ENCODE results near the gene NME7. TPM values are rescaled to one million over a fixed set of nuclear protein-coding genes. Genes with fewer than 3 reads are reported as not detected.
"Not testable (repeated sequence)": the region's sequence is repeated elsewhere in the genome, so short reads cannot be mapped to it uniquely, and the experiment has no call there.

The NME7 gene
- total RNA-seq, 1 donor from 2014 or later = 18.6 TPM

GRCh38 chr1:169186106-169186505 is 181.5 kb downstream of the NME7 start:
- Mint-ChIP-seq H3K4me1 (ENCODE audit: low read depth, unreplicated experiment) (peaks cover 9% of the 10 kb centered on the region), H3K9me3 (ENCODE audit: unreplicated experiment) (no peaks in the 10 kb centered on the region), H3K36me3 (ENCODE audit: unreplicated experiment) (no peaks in the 10 kb centered on the region), H3K27ac (ENCODE audit: unreplicated experiment) (no peak overlapping the region), H3K27me3 (ENCODE audit: unreplicated experiment) (no peaks in the 10 kb centered on the region), H3K4me3 (ENCODE audit: unreplicated experiment) (no peak overlapping the region)
- DNase-seq = no peak
- no peak for TF ChIP-seq CTCF (IDR thresholded peaks at IDR 0.05; ENCODE audit: partially characterized antibody, unreplicated experiment)

GRCh38 chr1:169184812-169185211 is 182.8 kb downstream of the NME7 start:
- TF ChIP-seq CTCF (IDR thresholded peaks at IDR 0.05; ENCODE audit: partially characterized antibody, unreplicated experiment) = no peak
- DNase-seq = no peak
- no peak overlapping the region for H3K27ac Mint-ChIP-seq (ENCODE audit: unreplicated experiment)
- no peaks in the 10 kb centered on the region for H3K9me3 Mint-ChIP-seq (ENCODE audit: unreplicated experiment)
- no peaks in the 10 kb centered on the region for H3K36me3 Mint-ChIP-seq (ENCODE audit: unreplicated experiment)
- no peak overlapping the region for H3K4me3 Mint-ChIP-seq (ENCODE audit: unreplicated experiment)
- H3K27me3 Mint-ChIP-seq (ENCODE audit: unreplicated experiment) = no peaks in the 10 kb centered on the region
- H3K4me1 Mint-ChIP-seq (ENCODE audit: low read depth, unreplicated experiment) = peaks cover 9% of the 10 kb centered on the region

- TF ChIP-seq CTCF (IDR thresholded peaks at IDR 0.05; ENCODE audit: partially characterized antibody, unreplicated experiment) = no peak
- H3K36me3 Mint-ChIP-seq (ENCODE audit: unreplicated experiment) = no peaks in the 10 kb centered on the region
- no peaks in the 10 kb centered on the region for H3K4me1 Mint-ChIP-seq (ENCODE audit: low read depth, unreplicated experiment)
- no peak overlapping the region for H3K4me3 Mint-ChIP-seq (ENCODE audit: unreplicated experiment)
- no peak overlapping the region for H3K27ac Mint-ChIP-seq (ENCODE audit: unreplicated experiment)
- no peak for DNase-seq
- H3K9me3 Mint-ChIP-seq (ENCODE audit: unreplicated experiment) = no peaks in the 10 kb centered on the region
- no peaks in the 10 kb centered on the region for H3K27me3 Mint-ChIP-seq (ENCODE audit: unreplicated experiment)
Observed at GRCh38 chr1:169180174-169180573, 187.4 kb downstream of the NME7 start.

- H3K9me3 Mint-ChIP-seq (ENCODE audit: unreplicated experiment); H3K4me3 Mint-ChIP-seq (ENCODE audit: unreplicated experiment); H3K27ac Mint-ChIP-seq (ENCODE audit: unreplicated experiment); DNase-seq; H3K27me3 Mint-ChIP-seq (ENCODE audit: unreplicated experiment); H3K36me3 Mint-ChIP-seq (ENCODE audit: unreplicated experiment); H3K4me1 Mint-ChIP-seq (ENCODE audit: low read depth, unreplicated experiment): not testable (repeated sequence)
Observed at GRCh38 chr1:169179431-169179830, 188.2 kb downstream of the NME7 start.

- Mint-ChIP-seq H3K27ac (ENCODE audit: unreplicated experiment) (no peak overlapping the region), H3K36me3 (ENCODE audit: unreplicated experiment) (no peaks in the 10 kb centered on the region), H3K4me3 (ENCODE audit: unreplicated experiment) (no peak overlapping the region), H3K27me3 (ENCODE audit: unreplicated experiment) (no peaks in the 10 kb centered on the region), H3K9me3 (ENCODE audit: unreplicated experiment) (no peaks in the 10 kb centered on the region), H3K4me1 (ENCODE audit: low read depth, unreplicated experiment) (peaks cover 3% of the 10 kb centered on the region)
- DNase-seq = no peak
- no peak for TF ChIP-seq CTCF (IDR thresholded peaks at IDR 0.05; ENCODE audit: partially characterized antibody, unreplicated experiment)
Observed at GRCh38 chr1:169175461-169175860, 192.1 kb downstream of the NME7 start.

- H3K4me1 Mint-ChIP-seq (ENCODE audit: low read depth, unreplicated experiment) = no peaks in the 10 kb centered on the region
- no peak overlapping the region for H3K4me3 Mint-ChIP-seq (ENCODE audit: unreplicated experiment)
- no peaks in the 10 kb centered on the region for H3K27me3 Mint-ChIP-seq (ENCODE audit: unreplicated experiment)
- DNase-seq = no peak
- no peaks in the 10 kb centered on the region for H3K9me3 Mint-ChIP-seq (ENCODE audit: unreplicated experiment)
- no peak for TF ChIP-seq CTCF (IDR thresholded peaks at IDR 0.05; ENCODE audit: partially characterized antibody, unreplicated experiment)
- no peaks in the 10 kb centered on the region for H3K36me3 Mint-ChIP-seq (ENCODE audit: unreplicated experiment)
- no peak overlapping the region for H3K27ac Mint-ChIP-seq (ENCODE audit: unreplicated experiment)
Observed at GRCh38 chr1:169163059-169163458, 204.5 kb downstream of the NME7 start.

Measured in glutamatergic neuron (in vitro differentiated cells).